GM21737 (cell line): ENCODE results near the gene METTL16.

Experiments
- ATAC-seq: cut with Tn5 transposase; IDR thresholded peaks from one replicate; pipeline ENCODE4 v1.9.1; 2021; ENCODE audit warnings: mild to moderate bottlenecking, moderate library complexity; ENCODE audit not compliant: unreplicated experiment

The METTL16 gene

DNA sequence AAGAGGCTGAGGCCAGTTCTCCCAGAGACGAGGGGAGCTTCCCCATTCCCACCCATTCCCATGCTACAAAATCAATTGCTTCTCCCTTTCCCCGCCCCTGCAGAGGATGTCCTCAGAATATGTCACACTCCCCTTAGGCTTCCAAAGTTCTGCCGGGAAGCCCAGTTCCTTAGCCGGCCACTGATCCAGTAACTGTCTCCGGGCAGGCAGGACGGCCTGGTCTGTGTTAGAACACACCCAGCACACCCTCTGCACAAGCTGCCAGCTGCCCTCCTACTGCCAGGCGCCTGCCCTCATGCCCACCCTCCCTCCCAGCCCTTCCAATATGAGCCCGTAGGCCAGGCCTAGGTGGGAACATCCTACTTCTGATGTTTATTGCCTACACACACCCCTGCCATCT, 143.3 kb downstream of the METTL16 start:
- ATAC-seq: no peak

DNA sequence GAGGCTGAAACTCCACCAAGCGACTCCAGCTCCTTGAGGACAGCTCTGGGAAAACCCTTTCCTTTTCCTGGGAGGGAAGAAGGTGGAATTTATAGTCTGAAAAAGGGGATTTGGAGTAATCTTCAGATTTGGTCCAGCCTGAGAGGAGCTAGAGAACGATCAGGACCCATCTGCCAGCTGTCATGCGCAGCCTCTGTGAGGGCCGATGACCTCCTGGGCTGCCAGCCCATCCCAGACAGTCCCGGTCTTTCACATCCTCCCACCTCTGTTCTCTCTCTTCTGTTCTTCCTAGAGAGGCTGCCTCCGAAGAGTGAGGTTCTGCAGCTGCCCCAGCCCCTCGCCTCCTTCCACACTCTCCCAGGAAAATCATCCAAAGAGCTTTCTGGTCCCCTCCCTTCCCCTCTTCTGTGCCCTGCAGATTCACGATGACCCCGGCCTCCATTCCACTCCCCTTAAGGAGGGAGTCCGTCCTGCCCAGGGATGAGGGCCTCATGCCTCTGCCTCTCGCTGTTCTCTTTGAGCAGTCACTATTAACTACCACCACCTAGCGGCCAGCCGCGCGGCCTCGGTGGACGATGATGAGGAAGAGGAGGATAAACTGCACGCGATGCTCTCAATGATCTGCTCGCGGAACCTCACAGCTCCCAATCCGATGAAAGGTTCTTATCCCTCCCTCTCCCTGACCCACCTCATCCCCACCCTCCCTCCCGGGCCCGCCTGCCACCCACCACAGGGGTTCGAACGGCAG, 144.8 kb downstream of the METTL16 start:
- ATAC-seq: no peak
